GM21515 (cell line): ENCODE results near the gene DNAJB8.

Source experiments
- ATAC-seq: cut with Tn5 transposase; IDR thresholded peaks from one replicate; pipeline ENCODE4 v1.9.1; 2021; ENCODE audit not compliant: unreplicated experiment

The DNAJB8 gene

GRCh38 chr3:128468791-128469527 lies 2.3 kb upstream of the DNAJB8 start:
- ATAC-seq: no peak

- ATAC-seq: no peak
These were observed 1.6 kb upstream of the DNAJB8 start for GRCh38 chr3:128468285-128468790.

- no peak for ATAC-seq
These were observed 2.0 kb downstream of the DNAJB8 start for GRCh38 chr3:128464702-128465101.

GRCh38 chr3:128464188-128464587 lies 2.5 kb downstream of the DNAJB8 start:
- no peak for ATAC-seq

- ATAC-seq: no peak
These were observed 2.9 kb downstream of the DNAJB8 start for GRCh38 chr3:128463771-128464170.

GRCh38 chr3:128463354-128463753 lies 3.3 kb downstream of the DNAJB8 start:
- no peak for ATAC-seq

GRCh38 chr3:128462931-128463330 lies 3.8 kb downstream of the DNAJB8 start:
- ATAC-seq: no peak

GRCh38 chr3:128462341-128462910 lies 4.3 kb downstream of the DNAJB8 start:
- no peak for ATAC-seq

- no peak for ATAC-seq
These were observed 5.0 kb downstream of the DNAJB8 start for GRCh38 chr3:128461731-128462130.

GRCh38 chr3:128459461-128459820 lies 7.2 kb downstream of the DNAJB8 start:
- ATAC-seq: no peak

GRCh38 chr3:128458746-128459460 lies 7.8 kb downstream of the DNAJB8 start:
- ATAC-seq: no peak

- ATAC-seq: no peak
These were observed 8.8 kb downstream of the DNAJB8 start for GRCh38 chr3:128457937-128458336.

- ATAC-seq: no peak
These were observed 9.6 kb downstream of the DNAJB8 start for GRCh38 chr3:128456776-128457715.

- ATAC-seq: no peak
These were observed 10.6 kb downstream of the DNAJB8 start for GRCh38 chr3:128455786-128456748.

- no peak for ATAC-seq
These were observed 11.6 kb downstream of the DNAJB8 start for GRCh38 chr3:128455116-128455515.

GRCh38 chr3:128454310-128454618 lies 12.4 kb downstream of the DNAJB8 start:
- ATAC-seq: no peak

GRCh38 chr3:128453501-128454309 lies 13.0 kb downstream of the DNAJB8 start:
- no peak for ATAC-seq

GRCh38 chr3:128452678-128453275 lies 13.9 kb downstream of the DNAJB8 start:
- ATAC-seq: no peak

- ATAC-seq: no peak
These were observed 14.6 kb downstream of the DNAJB8 start for GRCh38 chr3:128452120-128452519.
